Neural progenitor cell (in vitro differentiated cells): ENCODE measurements around the gene TRAPPC10.

Experiments
- EZH2 ChIP-seq: fragments of 200-600 bp; sonication (generic); IDR thresholded peaks from 2 replicates; pipeline ENCODE4 v1.6.1; 2017; ENCODE audit warnings: antibody characterized with exemption, mild to moderate bottlenecking, moderate library complexity
- EZH2phosphoT487 ChIP-seq: fragments of 200-600 bp; sonication (generic); IDR thresholded peaks from 2 replicates; pipeline ENCODE4 v1.6.1; 2017; ENCODE audit warnings: antibody characterized with exemption
- TF ChIP-seq, protein P1 (sequence below): fragments of 200-600 bp; sonication (generic); IDR thresholded peaks from 2 replicates; pipeline ENCODE4 v1.5.1; 2017; ENCODE audit warnings: antibody characterized with exemption, mild to moderate bottlenecking

DNA sequence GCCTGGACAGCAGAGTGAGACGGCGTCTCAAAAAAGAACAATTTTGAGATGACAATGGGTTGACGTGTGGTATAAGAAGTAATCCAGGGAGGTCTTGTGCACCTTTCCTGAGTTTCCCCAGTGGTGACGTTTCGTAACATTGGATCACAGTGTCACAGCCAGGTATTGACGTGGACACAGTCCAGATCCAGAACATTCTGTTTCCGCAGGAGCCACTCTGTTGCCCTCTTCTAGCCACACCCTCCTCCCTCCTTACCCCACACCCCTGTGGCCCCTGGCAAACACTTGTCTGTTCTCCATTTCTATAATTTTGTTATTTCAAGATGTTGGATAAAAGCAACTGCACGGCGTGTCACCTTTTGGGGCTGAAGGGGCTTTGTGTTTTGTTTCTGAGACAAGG, 6.5 kb upstream of the TRAPPC10 start:
- TF ChIP-seq, protein P1, sequence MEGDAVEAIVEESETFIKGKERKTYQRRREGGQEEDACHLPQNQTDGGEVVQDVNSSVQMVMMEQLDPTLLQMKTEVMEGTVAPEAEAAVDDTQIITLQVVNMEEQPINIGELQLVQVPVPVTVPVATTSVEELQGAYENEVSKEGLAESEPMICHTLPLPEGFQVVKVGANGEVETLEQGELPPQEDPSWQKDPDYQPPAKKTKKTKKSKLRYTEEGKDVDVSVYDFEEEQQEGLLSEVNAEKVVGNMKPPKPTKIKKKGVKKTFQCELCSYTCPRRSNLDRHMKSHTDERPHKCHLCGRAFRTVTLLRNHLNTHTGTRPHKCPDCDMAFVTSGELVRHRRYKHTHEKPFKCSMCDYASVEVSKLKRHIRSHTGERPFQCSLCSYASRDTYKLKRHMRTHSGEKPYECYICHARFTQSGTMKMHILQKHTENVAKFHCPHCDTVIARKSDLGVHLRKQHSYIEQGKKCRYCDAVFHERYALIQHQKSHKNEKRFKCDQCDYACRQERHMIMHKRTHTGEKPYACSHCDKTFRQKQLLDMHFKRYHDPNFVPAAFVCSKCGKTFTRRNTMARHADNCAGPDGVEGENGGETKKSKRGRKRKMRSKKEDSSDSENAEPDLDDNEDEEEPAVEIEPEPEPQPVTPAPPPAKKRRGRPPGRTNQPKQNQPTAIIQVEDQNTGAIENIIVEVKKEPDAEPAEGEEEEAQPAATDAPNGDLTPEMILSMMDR = no peak
- TF ChIP-seq EZH2 (no peak), EZH2phosphoT487 (no peak)
